Suppressor macrophage treated with lipopolysaccharide for 4 hours (primary cell): ENCODE results near the gene CLCN3.
A peak's percentile ranks its signal among the peaks of the same experiment; 100 is the strongest.
"Not testable (repeated sequence)": the region's sequence is repeated elsewhere in the genome, so short reads cannot be mapped to it uniquely, and the experiment has no call there.

Source experiments
- DNase-seq: peaks from one replicate; pipeline ENCODE4 v3.0.0-alpha.2; 2020

Gene CLCN3

DNA sequence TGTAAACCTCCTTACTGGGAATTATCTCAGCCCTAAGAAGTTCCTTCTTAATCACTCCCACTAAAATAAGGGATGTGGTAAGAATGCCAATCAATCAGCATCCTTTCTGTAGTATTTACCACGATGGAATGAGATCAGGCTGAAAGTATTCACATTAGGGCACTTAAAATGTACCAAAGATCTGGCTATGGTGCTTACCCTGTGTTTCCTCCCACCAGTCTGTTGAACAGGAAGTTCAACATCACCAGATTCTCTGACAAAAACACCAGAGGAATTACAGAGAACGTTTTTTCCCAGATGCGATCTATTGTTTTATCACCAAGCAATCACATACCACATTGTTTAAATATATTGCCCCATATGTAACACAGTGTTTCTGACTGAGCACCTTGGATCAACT, 2.1 kb upstream of the CLCN3 start:
- peak; percentile 31 for DNase-seq

DNA sequence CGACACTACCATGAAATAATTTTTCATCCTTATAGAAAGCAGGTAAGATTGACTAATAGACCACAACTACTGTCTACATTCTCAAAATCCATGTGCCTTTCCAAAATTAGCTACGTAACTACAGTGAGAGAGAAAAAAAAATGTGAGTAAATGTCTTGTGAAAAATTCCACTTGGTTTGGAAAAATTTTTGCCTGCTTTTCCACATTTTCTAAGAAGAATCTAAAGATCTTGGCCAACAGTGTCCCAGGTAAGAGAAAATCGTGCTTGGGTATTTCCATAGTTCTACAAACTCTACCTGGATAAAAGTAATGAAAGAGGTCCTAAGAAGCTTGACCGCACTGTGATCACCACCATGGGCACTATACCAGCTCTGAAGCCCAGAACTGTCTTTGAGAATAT, 1.4 kb upstream of the CLCN3 start:
- no peak for DNase-seq

DNA sequence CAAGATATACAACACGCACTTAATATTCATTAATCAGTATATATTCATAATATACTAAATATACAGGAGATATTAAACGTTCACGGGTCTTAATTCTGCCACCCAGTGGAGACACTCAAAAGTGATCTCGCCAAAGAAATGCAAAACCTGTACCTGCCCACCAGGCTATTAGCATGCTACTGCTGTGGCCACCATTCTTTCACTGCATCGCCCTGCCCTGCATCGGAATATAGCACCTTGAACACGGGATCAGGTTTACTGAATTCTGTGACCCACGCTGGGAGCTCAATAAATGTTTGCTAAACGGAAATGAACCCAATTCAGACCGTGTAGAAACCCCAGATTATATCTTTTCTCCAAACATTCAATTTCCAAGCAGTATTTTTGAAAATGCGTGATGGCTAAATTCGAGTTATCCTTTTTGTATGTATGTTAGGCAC, 840 bp upstream of the CLCN3 start:
- DNase-seq = peak; percentile 23

DNA sequence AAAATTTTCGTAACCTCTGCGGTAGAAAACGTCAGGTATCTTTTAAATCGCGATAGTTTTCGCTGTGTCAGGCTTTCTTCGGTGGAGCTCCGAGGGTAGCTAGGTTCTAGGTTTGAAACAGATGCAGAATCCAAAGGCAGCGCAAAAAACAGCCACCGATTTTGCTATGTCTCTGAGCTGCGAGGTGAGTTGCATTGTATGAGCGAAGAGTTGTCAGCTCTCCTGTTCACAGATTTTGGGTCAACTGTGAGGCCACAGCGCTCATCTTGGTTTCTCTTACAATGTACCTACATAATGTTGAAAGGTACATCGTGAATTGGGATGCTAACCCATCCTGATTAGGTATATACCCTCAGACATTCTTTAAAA, 486 bp downstream of the CLCN3 start:
- peak; percentile 14 for DNase-seq

DNA sequence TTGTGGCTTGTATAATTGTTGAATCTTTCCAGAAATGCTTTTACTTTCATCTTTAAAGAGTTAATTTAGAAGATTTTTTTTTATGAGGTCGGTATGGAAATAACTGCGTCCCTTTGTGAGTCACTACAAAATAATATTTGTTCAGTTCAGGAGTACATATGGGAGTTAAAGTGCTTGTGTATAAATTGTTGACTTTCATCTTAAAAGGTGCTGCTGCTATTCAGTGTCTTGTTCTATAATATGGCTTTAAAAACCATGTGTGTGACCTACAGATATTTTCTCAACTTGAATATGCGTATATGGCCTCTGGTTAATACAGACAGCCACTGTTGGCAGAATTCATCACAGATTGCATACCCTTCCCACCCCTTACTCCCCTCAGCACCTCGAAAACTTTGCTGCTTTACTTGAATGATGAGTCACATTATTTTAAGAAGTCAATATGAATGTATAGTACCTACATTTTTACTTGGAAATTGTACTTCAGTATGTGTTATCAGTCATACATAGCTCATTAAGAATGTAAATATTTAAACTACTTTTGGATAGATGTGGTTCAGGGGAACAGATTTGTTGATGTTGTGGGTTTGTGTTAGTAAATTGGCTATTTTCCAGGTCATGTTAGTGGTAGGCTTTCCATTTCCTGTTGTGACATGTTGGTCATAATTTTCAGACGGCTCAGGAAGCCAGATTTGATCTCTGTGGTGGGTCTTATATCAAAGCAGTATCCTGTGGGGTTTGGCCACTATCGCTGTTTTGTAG, 1.5 kb downstream of the CLCN3 start:
- peak; percentile 63 for DNase-seq

DNA sequence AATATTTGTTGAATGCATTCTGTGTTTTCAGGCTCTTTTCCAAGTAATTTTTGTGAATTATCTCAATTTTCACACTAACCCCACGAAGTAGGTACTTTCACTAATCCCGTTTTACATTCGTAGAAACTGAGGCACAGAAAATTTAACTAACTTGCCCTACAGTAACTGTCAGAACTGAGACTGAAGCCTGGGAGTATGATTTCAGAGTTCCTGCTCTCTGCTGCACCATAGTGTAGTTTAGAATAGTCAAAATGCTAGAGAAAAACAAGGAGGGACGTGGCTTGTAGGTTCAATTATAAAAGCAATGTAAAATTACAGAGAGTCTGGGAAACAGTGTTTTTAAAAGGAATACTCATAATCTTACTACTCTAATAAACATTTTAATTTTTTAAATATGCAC, 2.2 kb downstream of the CLCN3 start:
- no peak for DNase-seq

DNA sequence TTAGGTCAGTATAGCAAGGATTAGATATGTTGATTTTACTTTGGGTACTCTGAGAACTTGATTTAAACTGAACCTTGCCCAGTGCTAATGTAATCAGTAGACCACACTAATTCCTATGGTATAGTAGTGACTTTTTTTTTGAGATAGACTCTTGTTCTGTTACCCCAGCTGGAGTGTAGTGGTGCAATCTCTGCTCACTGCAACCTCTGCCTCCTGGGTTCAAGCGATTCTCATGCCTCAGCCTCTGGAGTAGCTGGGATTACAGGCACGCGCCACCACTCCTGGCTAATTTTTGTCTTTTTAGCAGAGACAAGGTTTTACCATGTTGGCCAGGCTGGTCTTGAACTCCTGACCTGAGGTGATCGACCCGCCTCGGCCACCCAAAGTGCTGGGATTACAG, 3.6 kb downstream of the CLCN3 start:
- not testable (repeated sequence) for DNase-seq

DNA sequence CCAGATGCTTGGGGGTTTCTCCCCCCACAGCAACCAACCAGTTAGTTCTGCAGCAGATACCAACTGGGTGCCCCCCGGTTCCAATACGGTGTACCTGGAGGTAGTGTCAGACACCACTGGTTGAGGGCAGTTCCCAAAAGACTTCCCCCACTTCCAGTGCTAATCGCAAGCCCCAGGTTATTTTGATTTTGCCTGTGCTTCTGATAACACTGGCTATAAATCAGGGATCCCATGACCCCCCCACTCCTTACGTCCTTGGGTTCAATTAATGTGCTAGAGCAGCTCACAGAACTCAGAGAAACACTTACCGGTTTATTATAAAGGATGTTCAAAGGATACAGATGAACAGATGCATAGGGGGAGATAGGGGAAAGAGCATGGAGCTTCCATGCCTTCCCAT, 5.5 kb downstream of the CLCN3 start:
- no peak for DNase-seq

DNA sequence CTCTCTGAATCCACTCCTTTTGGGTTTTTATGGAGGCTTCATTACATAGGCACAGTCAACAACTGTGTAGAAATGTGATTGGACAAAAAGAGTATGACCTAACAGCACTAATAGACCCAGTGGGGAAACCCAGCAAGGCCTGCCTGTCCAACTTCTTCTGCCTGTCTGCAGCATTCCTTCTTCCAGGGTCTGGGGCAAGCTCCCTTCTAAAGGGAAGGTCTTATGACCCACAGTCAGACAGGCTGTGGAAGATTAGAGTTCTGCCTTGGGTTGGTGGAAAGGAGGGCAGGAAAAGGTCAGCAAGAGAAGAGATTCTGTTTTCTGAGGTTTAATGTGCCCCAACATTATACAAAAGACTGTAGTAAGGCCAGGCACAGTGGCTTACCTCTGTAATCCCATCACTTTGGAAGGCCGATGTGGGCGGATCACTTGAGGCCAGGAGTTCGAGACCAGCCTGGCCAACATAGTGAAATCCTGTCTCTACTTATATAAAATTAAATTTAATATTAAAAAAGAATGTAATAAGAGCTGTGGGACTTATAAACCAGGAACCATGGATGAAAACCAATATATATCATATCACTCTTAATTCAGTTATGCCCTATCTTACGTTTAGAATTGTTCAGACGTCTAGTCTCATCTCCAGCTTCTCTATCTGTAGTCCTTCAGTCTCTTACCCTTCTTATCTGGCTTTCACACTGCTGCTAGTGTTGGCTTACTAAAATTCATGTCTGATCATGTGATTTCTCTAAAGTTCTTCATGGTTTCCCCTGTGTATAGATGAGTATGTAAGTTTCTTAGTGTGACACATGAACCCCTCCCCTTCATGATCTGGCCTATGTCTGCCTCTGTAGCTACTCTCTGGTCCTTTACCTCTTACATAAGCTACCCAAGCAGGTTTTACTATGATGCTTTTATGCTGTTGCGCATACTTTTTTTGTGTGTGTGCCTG, 6.2 kb downstream of the CLCN3 start:
- DNase-seq = peak; percentile 9

DNA sequence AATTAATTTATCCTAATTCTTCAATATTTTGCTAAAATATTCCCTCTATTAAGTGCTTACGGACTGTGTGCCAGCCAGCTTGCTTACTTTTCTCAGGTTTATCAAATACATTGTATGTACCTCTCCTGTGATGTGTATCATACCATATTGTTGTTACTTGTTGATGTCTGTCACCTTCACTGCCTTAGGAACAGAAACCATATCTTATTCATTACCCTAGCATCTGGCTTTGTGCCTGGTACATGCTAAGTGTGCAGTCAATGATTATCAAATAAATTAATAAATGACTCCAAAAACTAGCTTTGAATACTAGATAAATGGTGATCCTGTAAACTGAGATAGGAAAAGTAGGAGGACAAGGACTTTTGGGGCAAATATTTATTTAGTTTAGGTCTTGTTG, 6.9 kb downstream of the CLCN3 start:
- DNase-seq = no peak

DNA sequence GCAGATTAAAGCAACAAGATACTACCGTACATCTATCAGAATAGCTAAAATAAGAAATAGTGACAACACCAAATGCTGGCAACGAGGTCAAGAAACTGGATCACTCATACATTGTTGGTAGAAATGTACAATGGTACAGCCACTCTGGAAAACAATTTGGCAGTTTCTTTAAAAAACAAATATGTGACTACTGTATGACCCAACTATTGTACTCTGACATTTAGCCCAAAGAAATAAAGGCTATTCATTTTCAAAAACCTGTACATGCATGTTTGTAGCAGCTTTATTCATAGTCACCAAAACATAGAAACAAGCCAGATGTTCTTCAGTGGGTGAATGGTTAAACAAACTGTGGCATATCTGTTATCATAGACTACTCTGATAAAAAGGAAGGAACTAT, 8.2 kb downstream of the CLCN3 start:
- no peak for DNase-seq

DNA sequence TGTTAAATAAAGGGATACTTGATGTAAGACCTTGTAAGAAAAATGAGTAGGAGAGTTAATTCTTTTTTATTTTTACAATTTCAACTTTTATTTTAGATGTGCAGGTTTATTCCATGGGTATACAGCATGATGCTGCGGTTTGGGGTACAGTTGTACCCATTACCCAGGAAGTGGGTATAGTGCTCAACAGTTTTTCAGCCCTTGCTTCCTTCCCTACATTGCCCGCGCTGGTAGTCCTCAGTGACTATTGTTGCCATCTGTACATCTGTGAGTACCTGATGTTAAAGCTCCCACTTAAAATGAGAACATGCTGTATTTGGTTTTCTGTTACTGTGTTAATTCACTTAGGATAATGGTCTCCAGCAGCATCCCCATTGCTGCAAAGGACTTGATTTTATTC, 9.7 kb downstream of the CLCN3 start:
- no peak for DNase-seq

DNA sequence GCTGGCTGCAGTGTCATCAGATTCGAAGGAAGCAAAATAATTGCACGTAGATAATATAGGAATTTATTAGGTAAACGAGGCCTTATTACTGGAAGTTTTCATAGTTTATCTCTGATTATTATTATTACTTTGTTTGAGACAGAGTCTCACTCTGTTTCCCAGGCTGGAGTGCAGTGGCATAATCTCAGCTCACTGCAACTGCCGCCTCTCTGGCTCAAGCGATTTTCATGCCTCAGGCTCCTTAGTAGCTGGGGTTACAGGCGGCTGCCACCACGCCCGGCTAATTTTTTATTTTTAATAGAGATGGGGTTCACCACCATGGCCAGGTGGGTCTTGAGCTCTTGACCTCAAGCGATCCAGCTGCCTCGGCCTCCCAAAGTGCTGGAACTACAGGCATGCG, 12.5 kb downstream of the CLCN3 start:
- no peak for DNase-seq

DNA sequence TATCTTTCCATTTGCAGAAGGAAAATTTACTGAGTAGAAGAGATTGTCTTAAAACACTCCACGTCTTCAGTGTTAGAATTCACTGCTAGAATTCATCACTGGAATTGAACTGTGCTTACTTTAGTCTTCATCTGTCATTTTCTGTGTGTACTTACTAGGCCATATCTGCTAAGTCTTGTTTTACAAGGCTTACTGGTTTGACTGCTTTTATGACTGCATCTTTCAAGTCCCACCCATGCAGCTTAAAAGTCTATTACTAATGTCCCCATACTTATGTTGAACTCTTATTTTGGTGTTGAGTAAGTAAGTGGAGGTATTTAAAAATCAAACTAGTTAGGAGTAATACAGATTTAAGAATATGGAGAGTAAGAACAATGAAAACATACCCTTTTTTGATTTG, 14.6 kb downstream of the CLCN3 start:
- no peak for DNase-seq

DNA sequence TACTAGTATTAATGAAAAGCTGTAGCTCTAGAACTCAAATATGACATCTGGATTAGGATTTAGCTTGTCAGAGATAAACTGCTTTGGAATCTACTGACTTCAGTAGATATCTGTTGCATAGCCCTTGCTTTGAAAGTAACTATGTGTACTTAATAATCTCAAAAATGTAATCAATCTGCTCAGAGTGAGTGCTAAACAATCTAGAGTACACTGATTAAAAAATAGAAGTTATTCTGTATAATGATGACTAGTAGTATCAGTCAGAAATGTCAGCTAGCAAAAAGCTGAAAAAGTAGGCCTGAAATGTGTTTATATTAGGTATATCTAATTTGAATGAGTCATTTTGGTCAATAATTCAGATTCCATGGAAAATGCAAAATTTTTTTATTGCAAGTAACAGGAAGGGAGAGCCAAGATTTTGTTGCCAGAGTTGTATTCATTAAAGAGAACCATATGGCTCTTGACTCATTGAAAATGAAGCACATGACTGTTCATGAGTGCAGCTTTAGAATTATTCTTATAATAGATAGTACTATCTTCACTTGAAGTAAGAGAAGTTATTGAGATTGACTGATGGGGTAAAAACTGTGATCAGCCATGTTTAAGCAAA, 20.0 kb downstream of the CLCN3 start:
- no peak for DNase-seq

DNA sequence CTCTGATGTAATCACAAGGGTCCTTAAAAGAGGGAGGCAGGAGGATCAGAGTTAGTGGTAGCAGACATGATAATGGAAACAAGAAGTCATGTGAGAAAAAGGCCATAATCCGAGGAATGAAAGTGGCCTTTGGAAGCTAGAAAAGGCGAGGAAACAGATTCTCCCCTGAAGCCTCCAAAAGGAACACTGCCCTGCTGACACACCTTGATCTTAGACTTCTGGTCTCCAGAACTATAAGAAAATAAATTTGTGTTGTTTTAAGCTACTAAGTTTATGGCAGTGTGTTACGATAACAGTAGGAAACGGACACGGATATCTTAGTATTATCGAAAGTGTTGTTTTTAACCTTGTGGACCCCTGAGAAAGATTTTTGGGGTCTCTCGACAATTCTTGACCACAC, 24.4 kb downstream of the CLCN3 start:
- DNase-seq = no peak

DNA sequence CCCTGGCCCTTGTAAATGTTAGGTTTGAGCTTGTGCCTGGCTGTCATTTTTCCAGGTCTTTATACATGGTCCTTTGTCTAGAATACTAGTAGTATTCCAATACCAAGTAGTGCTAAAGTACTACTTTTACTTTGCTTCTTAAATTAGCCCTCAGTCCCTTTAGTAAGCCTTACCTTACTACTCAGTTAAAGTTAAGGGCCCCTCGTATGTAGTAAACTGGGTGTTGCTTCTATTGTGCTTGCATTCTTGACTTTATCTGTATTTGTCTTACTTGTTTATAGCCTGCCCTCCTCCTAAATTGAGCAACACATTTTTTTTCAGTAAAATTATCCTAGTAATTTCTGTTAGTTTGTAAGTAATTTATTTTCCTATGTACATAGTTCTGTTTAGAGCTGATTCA, 25.2 kb downstream of the CLCN3 start:
- no peak for DNase-seq

DNA sequence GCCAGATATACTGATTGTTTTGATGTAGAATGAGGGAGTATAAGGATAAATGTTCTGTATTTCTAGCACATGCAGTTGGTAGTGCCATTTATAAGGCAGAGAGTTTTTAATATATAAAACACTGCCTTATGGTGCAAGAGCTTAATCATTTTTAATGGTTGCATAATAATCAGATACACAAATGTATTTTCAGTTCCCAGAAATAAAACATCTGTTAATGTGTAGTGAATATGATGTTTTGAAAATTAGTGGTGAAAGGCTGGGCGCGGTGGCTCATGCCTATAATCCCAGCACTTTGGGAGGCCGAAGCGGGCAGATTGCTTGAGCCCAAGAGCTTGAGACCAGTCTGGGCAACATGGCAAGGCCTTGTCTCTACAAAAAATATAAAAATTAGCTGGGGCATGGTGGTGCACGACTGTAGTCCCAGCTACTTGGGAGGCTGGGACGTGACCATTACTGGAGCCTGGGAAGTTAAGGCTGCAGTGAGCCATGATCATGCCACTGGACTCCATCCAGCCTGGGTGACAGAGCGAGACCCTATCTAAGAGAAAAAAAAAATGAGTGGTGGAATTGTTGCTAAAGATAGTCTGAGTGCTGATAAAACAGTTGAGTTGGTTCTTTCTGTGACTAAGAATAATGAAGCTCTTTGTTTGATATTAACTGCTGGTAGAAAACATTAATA, 29.3 kb downstream of the CLCN3 start:
- DNase-seq = no peak

DNA sequence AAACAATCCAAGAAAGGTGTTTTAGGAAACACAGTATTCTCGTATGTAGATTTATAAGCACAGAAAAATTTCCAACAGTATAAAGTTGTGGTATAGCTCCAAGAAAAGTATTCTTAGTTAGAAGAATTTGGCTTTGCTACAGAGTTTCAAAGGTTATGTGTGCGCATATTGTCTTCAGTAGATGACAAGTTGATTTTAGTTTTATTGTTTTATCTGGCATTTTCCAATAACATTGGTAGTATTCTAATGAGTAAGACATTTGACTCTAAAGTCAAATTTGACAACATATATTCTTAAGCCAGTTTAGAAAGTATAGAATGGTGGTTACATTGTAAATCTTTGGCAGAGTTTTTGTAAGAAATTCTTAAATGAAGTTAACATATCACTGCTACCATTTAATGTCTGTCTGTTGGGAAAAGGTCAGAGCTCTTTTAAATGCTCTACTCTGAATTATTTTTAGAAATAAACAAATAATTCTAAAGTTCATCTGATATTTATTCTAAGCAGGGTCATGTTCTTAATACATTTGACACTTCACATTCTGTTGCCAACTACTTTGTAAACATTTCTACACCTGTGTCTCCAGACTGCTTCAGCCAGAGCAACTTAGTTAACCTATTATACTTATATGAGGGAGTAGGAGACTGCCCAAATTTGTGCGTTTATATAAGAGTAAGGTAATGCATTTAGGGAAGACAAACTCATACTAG, 30.0 kb downstream of the CLCN3 start:
- no peak for DNase-seq

DNA sequence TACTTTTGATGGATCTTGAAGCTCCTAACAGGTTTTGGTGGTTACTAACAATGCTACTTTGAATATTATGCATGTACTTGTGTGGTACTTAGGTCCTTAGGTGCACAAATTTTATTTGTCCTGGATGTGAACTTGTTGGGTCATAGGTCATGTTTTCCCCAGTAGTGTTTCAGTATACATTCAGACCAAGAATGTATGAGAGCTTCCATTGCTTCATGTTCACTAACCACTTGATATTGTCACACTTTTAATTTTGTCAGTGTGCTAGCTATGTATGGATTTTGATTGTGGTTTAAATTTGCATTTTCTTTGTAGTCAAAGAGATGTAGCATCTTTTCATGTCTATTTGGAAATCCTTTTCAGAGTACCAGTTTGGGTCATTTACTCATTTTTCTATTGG, 32.2 kb downstream of the CLCN3 start:
- DNase-seq = no peak

DNA sequence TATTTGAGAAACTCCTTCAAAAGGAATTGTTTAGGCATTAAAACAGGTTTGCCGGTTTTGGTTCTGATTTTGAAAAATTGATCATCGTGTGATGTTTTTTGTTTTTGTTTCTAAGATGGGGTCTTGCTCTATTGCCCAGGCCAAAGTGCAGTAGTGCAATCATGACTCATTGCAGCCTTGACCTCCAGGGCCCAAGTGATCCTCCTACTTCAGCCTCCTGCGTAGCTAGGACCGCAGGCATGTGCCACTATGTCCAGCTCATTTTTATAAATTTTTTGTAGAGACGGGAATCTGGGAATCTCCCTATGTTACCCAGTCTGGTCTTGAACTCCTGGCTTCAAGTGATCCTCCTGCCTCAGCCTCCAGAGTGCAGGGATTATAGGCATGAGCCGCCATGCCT, 35.0 kb downstream of the CLCN3 start:
- DNase-seq = no peak

DNA sequence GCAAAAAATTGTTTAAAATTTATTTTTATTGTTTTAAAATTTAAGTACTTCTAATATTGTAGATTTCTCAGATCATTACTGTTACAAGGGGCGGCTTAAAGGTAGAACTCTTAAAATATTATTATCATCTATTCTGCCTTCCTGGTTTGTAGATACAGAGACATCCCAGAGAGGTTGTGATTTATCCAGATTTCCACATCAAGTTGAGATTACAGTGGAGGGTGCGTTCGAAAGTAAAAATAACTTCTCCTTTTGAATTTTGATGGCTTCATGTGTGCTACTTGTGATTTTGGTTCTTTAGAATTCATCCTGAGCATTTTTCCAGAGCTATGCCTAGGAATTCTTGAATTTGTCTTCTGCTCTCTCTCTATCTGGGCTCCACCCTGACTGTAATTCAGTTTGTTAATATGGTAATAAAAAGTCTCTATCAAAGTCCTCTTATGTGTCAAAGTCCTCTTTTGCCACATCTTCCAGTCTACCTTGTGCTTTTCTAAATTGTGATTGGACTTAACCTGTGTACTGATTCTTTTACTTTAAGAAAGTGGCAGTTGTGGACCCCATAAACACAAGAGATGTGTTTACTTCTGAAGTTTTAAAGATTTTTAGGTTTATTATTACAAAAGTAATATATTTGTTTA, 37.2 kb downstream of the CLCN3 start:
- peak; percentile 25 for DNase-seq
